Measurements from ENCODE around the gene ARHGEF5. TPM values are rescaled to one million over a fixed set of nuclear protein-coding genes. Genes with fewer than 3 reads are reported as not detected.
A peak's percentile ranks its signal among the peaks of the same experiment; 100 is the strongest.

ARHGEF5 gene
- total RNA-seq, 1 experiment from 2014 or later, result 80.1 TPM

DNA sequence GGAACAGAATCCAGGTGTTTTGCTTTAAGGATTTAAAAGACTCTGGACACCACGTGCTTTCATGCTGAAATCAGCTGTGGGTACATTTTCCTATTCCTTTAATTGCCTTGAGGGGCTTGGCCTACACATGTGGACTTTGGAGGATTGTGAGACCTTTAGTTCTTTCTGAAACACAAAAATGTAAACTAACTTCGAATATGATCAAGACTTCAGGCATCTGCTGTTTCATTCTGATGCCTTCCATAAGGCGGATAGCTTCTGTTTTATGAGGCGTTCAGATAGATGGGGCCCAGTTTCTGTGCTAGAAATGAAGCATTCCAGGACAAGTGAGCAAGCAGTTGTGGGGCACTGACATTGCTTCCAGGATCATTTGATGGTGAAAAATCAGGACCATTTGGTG lies 49.7 kb downstream of the ARHGEF5 start (continued):
- TF ChIP-seq ZNF317 (CRISPR knock-in tag; IDR thresholded peaks at IDR 0.05; ENCODE audit: borderline replicate concordance, low read depth) (no peak), NR3C1 (CRISPR knock-in tag; conservative IDR thresholded peaks at IDR 0.05; ENCODE audit: low read depth) (no peak), TEAD1 (CRISPR knock-in tag; IDR thresholded peaks at IDR 0.05) (no peak), JUN (CRISPR knock-in tag; IDR thresholded peaks at IDR 0.05) (no peak), ATF1 (CRISPR knock-in tag; IDR thresholded peaks at IDR 0.05) (no peak), CREM (CRISPR knock-in tag; IDR thresholded peaks at IDR 0.05) (no peak), TP53 (CRISPR knock-in tag; IDR thresholded peaks at IDR 0.05) (no peak)
- TF ChIP-seq, protein P1, sequence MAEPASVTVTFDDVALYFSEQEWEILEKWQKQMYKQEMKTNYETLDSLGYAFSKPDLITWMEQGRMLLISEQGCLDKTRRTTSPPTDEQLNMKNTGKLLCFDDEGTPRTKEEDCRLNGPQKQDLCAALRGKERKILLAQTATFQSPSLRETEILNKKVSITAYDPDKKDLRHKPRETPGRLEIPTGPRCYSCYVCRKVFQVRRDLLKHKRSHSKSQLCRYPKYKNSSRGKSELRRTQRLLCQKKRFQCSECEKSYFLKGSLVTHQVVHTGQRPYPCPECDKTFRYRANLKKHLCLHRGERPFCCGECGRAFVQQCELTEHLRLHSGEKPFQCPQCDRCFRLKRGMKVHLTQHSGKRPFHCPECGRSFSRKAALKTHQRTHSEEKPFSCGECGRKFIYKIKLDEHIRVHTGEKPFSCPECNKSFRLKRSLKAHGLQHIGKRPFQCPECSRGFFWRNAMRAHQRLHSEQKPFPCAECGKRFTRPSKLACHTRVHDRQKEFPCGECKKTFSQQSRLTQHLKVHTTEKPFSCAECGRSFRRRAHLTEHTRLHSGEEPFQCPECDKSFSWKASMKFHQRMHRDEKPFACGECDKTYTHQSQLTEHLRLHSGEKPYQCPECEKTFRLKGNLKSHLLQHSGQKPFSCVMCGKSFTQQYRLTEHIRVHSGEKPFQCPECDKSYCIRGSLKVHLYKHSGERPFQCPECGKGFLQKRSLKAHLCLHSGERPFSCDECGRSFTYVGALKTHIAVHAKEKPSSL (CRISPR knock-in tag; conservative IDR thresholded peaks at IDR 0.05), result no peak
- TF ChIP-seq, protein P2, sequence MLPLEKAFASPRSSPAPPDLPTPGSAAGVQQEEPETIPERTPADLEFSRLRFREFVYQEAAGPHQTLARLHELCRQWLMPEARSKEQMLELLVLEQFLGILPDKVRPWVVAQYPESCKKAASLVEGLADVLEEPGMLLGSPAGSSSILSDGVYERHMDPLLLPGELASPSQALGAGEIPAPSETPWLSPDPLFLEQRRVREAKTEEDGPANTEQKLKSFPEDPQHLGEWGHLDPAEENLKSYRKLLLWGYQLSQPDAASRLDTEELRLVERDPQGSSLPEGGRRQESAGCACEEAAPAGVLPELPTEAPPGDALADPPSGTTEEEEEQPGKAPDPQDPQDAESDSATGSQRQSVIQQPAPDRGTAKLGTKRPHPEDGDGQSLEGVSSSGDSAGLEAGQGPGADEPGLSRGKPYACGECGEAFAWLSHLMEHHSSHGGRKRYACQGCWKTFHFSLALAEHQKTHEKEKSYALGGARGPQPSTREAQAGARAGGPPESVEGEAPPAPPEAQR (CRISPR knock-in tag; IDR thresholded peaks at IDR 0.05), result no peak
- TF ChIP-seq, protein P3, sequence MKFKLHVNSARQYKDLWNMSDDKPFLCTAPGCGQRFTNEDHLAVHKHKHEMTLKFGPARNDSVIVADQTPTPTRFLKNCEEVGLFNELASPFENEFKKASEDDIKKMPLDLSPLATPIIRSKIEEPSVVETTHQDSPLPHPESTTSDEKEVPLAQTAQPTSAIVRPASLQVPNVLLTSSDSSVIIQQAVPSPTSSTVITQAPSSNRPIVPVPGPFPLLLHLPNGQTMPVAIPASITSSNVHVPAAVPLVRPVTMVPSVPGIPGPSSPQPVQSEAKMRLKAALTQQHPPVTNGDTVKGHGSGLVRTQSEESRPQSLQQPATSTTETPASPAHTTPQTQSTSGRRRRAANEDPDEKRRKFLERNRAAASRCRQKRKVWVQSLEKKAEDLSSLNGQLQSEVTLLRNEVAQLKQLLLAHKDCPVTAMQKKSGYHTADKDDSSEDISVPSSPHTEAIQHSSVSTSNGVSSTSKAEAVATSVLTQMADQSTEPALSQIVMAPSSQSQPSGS (CRISPR knock-in tag; IDR thresholded peaks at IDR 0.05; ENCODE audit: borderline replicate concordance, low read depth), result no peak

DNA sequence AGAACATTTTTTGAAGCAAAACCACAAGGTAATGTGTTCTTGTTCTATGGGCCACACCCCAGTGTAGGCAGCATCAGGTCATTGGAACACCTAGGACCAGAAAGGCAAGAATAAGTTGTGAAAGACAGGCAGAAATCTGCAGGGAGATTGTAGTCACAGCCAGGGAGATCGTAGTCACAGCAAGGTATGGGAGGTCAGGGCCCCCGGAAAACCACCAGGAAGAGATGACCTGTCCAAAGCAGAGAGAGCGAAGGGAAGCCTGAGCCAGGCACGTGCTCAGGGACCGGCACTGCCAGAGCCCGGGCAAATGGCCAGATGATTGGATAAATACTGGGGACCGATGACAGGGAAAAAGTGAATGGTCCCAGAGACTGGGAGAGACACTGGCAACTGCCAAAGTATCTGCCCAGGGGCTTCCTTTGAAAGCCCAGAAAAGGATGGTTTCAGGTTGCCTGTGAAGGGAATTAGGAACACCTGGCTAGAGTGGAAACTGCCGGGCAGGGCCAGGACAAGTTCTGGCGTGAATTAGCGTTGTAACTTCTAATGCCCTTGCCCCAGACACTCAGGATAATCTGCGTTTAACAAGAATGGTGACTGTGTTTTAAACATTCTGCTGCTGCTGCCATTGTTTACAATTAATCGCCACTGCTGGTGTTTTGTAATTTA lies 52.2 kb downstream of the ARHGEF5 start:
- TF ChIP-seq, protein P4, sequence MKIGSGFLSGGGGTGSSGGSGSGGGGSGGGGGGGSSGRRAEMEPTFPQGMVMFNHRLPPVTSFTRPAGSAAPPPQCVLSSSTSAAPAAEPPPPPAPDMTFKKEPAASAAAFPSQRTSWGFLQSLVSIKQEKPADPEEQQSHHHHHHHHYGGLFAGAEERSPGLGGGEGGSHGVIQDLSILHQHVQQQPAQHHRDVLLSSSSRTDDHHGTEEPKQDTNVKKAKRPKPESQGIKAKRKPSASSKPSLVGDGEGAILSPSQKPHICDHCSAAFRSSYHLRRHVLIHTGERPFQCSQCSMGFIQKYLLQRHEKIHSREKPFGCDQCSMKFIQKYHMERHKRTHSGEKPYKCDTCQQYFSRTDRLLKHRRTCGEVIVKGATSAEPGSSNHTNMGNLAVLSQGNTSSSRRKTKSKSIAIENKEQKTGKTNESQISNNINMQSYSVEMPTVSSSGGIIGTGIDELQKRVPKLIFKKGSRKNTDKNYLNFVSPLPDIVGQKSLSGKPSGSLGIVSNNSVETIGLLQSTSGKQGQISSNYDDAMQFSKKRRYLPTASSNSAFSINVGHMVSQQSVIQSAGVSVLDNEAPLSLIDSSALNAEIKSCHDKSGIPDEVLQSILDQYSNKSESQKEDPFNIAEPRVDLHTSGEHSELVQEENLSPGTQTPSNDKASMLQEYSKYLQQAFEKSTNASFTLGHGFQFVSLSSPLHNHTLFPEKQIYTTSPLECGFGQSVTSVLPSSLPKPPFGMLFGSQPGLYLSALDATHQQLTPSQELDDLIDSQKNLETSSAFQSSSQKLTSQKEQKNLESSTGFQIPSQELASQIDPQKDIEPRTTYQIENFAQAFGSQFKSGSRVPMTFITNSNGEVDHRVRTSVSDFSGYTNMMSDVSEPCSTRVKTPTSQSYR (CRISPR knock-in tag; IDR thresholded peaks at IDR 0.05), result no peak
- TF ChIP-seq ZNF232 (CRISPR knock-in tag; IDR thresholded peaks at IDR 0.05), result no peak
- TF ChIP-seq NR2C2 (CRISPR knock-in tag; IDR thresholded peaks at IDR 0.05), result no peak
- no peak for TF ChIP-seq OVOL2 (CRISPR knock-in tag; IDR thresholded peaks at IDR 0.05; ENCODE audit: borderline replicate concordance)
- TF ChIP-seq, protein P5, sequence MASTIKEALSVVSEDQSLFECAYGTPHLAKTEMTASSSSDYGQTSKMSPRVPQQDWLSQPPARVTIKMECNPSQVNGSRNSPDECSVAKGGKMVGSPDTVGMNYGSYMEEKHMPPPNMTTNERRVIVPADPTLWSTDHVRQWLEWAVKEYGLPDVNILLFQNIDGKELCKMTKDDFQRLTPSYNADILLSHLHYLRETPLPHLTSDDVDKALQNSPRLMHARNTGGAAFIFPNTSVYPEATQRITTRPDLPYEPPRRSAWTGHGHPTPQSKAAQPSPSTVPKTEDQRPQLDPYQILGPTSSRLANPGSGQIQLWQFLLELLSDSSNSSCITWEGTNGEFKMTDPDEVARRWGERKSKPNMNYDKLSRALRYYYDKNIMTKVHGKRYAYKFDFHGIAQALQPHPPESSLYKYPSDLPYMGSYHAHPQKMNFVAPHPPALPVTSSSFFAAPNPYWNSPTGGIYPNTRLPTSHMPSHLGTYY (CRISPR knock-in tag; IDR thresholded peaks at IDR 0.05), result no peak
- TF ChIP-seq, protein P6, sequence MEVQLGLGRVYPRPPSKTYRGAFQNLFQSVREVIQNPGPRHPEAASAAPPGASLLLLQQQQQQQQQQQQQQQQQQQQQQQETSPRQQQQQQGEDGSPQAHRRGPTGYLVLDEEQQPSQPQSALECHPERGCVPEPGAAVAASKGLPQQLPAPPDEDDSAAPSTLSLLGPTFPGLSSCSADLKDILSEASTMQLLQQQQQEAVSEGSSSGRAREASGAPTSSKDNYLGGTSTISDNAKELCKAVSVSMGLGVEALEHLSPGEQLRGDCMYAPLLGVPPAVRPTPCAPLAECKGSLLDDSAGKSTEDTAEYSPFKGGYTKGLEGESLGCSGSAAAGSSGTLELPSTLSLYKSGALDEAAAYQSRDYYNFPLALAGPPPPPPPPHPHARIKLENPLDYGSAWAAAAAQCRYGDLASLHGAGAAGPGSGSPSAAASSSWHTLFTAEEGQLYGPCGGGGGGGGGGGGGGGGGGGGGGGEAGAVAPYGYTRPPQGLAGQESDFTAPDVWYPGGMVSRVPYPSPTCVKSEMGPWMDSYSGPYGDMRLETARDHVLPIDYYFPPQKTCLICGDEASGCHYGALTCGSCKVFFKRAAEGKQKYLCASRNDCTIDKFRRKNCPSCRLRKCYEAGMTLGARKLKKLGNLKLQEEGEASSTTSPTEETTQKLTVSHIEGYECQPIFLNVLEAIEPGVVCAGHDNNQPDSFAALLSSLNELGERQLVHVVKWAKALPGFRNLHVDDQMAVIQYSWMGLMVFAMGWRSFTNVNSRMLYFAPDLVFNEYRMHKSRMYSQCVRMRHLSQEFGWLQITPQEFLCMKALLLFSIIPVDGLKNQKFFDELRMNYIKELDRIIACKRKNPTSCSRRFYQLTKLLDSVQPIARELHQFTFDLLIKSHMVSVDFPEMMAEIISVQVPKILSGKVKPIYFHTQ (CRISPR knock-in tag; IDR thresholded peaks at IDR 0.05), result no peak
- DNase-seq (ENCODE audit: low spot score), result no peak
- no peaks in the 10 kb centered on the region for H3K9me3 Mint-ChIP-seq
- ChIA-PET POLR2A (no interaction called here), CTCF (interaction anchor here (0.7 kb wide), 1 partner anchor 30 kb away, joined by 3 read pairs; no protein-coding TSS in a partner anchor)
- H3K4me3 Mint-ChIP-seq, result no peak overlapping the region
- peak overlapping the region; percentile 83; the same call in 1 of the 2 replicates for H3K27ac Mint-ChIP-seq
- no peaks in the 10 kb centered on the region for H3K27me3 Mint-ChIP-seq (ENCODE audit: low read depth)
- no peaks in the 10 kb centered on the region for H3K36me3 Mint-ChIP-seq
- H3K4me1 Mint-ChIP-seq, result peaks cover 28% of the 10 kb centered on the region
- peak; percentile 68 for ATAC-seq

Data from WTC11 (cell line).